Mesenchymal stem cell (in vitro differentiated cells and primary cell): Measurements from ENCODE around the gene CEP162.
A peak's percentile ranks its signal among the peaks of the same experiment; 100 is the strongest.

ENCODE experiments used
- DNase-seq: peaks from one replicate; pipeline ENCODE4 v3.0.0-alpha.2; 2013
- H2AFZ ChIP-seq: one replicate; pipeline ENCODE4 v1.6.1; 2013; ENCODE audit warnings: low read depth, mild to moderate bottlenecking, control low read depth, inconsistent platforms, low read length, moderate library complexity
- H2AK5ac ChIP-seq: 2 replicates; pipeline ENCODE4 v1.6.1; 2013; ENCODE audit warnings: low read length, moderate library complexity, mild to moderate bottlenecking, inconsistent platforms; ENCODE audit not compliant: severe bottlenecking
- H2BK120ac ChIP-seq: one replicate; pipeline ENCODE4 v1.6.1; 2013; ENCODE audit warnings: low read depth, mild to moderate bottlenecking, inconsistent platforms, low read length, moderate library complexity
- H2BK12ac ChIP-seq, 2 experiments: one replicate each; pipeline ENCODE4 v1.6.1; 2013; ENCODE audit warnings: inconsistent platforms in 2 of 2, low read length in 2 of 2, mild to moderate bottlenecking in 2 of 2, moderate library complexity in 2 of 2, control low read depth in 1 of 2
- H2BK15ac ChIP-seq: one replicate; pipeline ENCODE4 v1.6.1; 2013; ENCODE audit warnings: mild to moderate bottlenecking, low read depth, inconsistent platforms; ENCODE audit not compliant: poor library complexity, severe bottlenecking
- H2BK5ac ChIP-seq: 2 replicates; pipeline ENCODE4 v1.6.1; 2013; ENCODE audit warnings: low read depth, mild to moderate bottlenecking, low read length, control low read depth, inconsistent platforms; ENCODE audit not compliant: poor library complexity, severe bottlenecking
- H3K14ac ChIP-seq, 2 experiments: one replicate each; pipeline ENCODE4 v1.6.1; 2013; ENCODE audit warnings: inconsistent platforms in 2 of 2, low read length in 2 of 2, control low read depth in 1 of 2, mild to moderate bottlenecking in 1 of 2, moderate library complexity in 1 of 2
- H3K18ac ChIP-seq, 2 experiments: one replicate each; pipeline ENCODE4 v1.6.1; 2013; ENCODE audit warnings: inconsistent platforms in 2 of 2, low read length in 2 of 2, control low read depth in 1 of 2, low read depth in 1 of 2, mild to moderate bottlenecking in 1 of 2
- H3K23ac ChIP-seq, 2 experiments: one replicate each; pipeline ENCODE4 v1.6.1; 2013; ENCODE audit warnings: inconsistent platforms in 2 of 2, low read length in 2 of 2, mild to moderate bottlenecking in 2 of 2, moderate library complexity in 2 of 2, control low read depth in 1 of 2
- H3K27ac ChIP-seq: 2 replicates; pipeline ENCODE4 v1.5.1; 2013; ENCODE audit warnings: mild to moderate bottlenecking, moderate library complexity, low read length, control low read depth, inconsistent platforms; ENCODE audit not compliant: poor library complexity, severe bottlenecking
- H3K27me3 ChIP-seq, 2 experiments: 2 replicates each; pipeline versions ENCODE4 v1.6.1 to v1.7.0; 2013; ENCODE audit warnings: low read length in 2 of 2, mild to moderate bottlenecking in 2 of 2, moderate library complexity in 2 of 2, control low read depth in 1 of 2, inconsistent platforms in 1 of 2; ENCODE audit not compliant: control insufficient read depth in 1 of 2, insufficient read depth in 1 of 2
- H3K36me3 ChIP-seq, 2 experiments: 2 replicates each; pipeline versions ENCODE4 v1.6.1 to v1.7.0; 2013; ENCODE audit warnings: low read length in 2 of 2, control low read depth in 1 of 2, inconsistent platforms in 1 of 2, low read depth in 1 of 2, mild to moderate bottlenecking in 1 of 2; ENCODE audit not compliant: insufficient read depth in 2 of 2, control insufficient read depth in 1 of 2
- H3K4ac ChIP-seq, 2 experiments: one replicate each; pipeline ENCODE4 v1.6.1; 2013; ENCODE audit warnings: inconsistent platforms in 2 of 2, low read length in 2 of 2, mild to moderate bottlenecking in 2 of 2, moderate library complexity in 2 of 2, control low read depth in 1 of 2, low read depth in 1 of 2
- H3K4me1 ChIP-seq: 2 replicates; pipeline ENCODE4 v1.6.1; 2013; ENCODE audit warnings: low read depth, low read length, control low read depth; ENCODE audit not compliant: control insufficient read depth, insufficient read depth
- H3K4me2 ChIP-seq: 2 replicates; pipeline ENCODE4 v1.6.1; 2013; ENCODE audit warnings: low read length, mild to moderate bottlenecking, inconsistent platforms; ENCODE audit not compliant: poor library complexity, severe bottlenecking
- H3K4me3 ChIP-seq, 2 experiments: 2 replicates each; pipeline versions ENCODE4 v1.5.1 to v1.7.0; 2013; ENCODE audit warnings: low read length in 2 of 2, mild to moderate bottlenecking in 2 of 2, control low read depth in 1 of 2, low read depth in 1 of 2; ENCODE audit not compliant: insufficient read depth in 1 of 2
- H3K79me1 ChIP-seq: replicated peaks from 2 replicates; pipeline ENCODE4 v1.6.1; 2013; ENCODE audit warnings: mild to moderate bottlenecking, control low read depth, low read length, inconsistent platforms; ENCODE audit not compliant: poor library complexity, severe bottlenecking
- H3K9ac ChIP-seq: 2 replicates; pipeline ENCODE4 v1.7.0; 2013; ENCODE audit warnings: mild to moderate bottlenecking, low read length, moderate library complexity
- H3K9me3 ChIP-seq: 2 replicates; pipeline ENCODE4 v1.7.0; 2013; ENCODE audit warnings: mild to moderate bottlenecking, low read length; ENCODE audit not compliant: control insufficient read depth
- H4K8ac ChIP-seq: one replicate; pipeline ENCODE4 v1.6.1; 2013; ENCODE audit warnings: inconsistent platforms, mild to moderate bottlenecking, low read length, moderate library complexity
- H4K91ac ChIP-seq: one replicate; pipeline ENCODE4 v1.6.1; 2013; ENCODE audit warnings: mild to moderate bottlenecking, low read length, inconsistent platforms
- WGBS: methylation state at CpG from one replicate; pipeline ENCODE4 v1.1.7; 2013; ENCODE audit warnings: mixed read lengths; 5-methylcytosine and 5-hydroxymethylcytosine counted together

The CEP162 gene

DNA sequence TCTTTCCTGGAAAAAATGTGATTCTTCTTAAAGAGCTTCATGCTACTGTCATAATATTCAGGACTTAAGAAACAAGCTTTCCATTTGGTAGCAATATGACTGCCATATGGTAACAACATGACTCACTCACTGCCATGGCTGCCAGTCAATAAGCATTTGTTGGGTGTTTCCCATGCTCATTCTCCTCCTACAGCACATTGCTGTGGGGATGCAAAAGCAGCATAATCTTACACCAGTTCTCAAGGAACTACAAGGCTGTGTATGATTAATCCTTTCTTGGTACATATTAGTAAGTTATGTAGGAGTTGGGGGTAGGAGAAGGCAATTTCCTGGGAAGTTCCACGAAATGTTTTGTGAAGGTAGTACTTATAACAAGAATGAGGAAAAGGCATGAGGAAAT lies 76.7 kb downstream of the CEP162 start:
- Histone ChIP-seq H3K36me3 (peaks cover 2 to 36% of the 10 kb centered on the region in 2 experiments), H2BK15ac (no peak overlapping the region), H3K4me1 (no peaks in the 10 kb centered on the region), H3K4me3 (no peak overlapping the region), H3K18ac (no peak overlapping the region), H3K9ac (peak overlapping the region; percentile 26), H3K4me2 (no peak overlapping the region), H4K91ac (no peak overlapping the region), H3K4ac (no peak overlapping the region), H4K8ac (no peak overlapping the region), H2AK5ac (no peak overlapping the region), H2BK5ac (no peak overlapping the region), H3K27me3 (no peaks in the 10 kb centered on the region), H3K23ac (no peak overlapping the region), H2BK12ac (no peak overlapping the region), H3K27ac (no peak overlapping the region), H3K79me1 (no peaks in the 10 kb centered on the region), H3K14ac (peak overlapping the region in 1 of 2 experiments; percentile 18), H2AFZ (no peak overlapping the region), H2BK120ac (no peak overlapping the region), H3K9me3 (no peaks in the 10 kb centered on the region)
- 95% methylated on average over 1 of the region's 1 CpG for WGBS
- peak; percentile 25 for DNase-seq

DNA sequence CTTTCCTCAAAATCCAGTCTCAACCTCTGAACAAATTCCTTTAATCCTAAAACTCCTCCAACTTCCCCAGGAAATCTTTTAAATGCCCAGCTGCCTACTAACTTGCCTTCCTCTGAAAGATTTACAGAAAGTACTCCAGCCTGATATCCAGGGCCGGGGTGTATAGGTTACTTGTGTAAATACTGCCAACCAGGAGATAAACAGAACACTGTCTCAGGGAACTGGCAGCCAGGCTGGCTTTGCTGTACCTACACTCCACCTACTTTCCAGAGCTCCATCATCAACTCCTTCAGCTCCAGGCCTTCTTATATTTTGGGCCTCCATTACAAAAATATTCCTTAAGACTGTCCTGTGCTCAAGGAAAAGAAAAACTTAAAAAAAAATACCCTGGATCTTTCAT lies 85.9 kb downstream of the CEP162 start:
- H3K4me3 ChIP-seq, result no peak overlapping the region
- no peak overlapping the region for H3K23ac ChIP-seq
- H3K79me1 ChIP-seq, result no peaks in the 10 kb centered on the region
- 12% methylated on average over 1 of the region's 1 CpG for WGBS
- no peak for DNase-seq
- H3K27ac ChIP-seq, result no peak overlapping the region
- H3K4ac ChIP-seq, result no peak overlapping the region
- H3K18ac ChIP-seq, result no peak overlapping the region
- peaks cover 5 to 37% of the 10 kb centered on the region in 2 experiments for H3K36me3 ChIP-seq
- H2BK5ac ChIP-seq, result no peak overlapping the region
- H3K27me3 ChIP-seq, result no peaks in the 10 kb centered on the region
- H3K9me3 ChIP-seq, result no peaks in the 10 kb centered on the region
- H4K91ac ChIP-seq, result no peak overlapping the region
- peaks cover 3% of the 10 kb centered on the region for H3K4me1 ChIP-seq
- no peak overlapping the region for H2BK15ac ChIP-seq
- no peak overlapping the region for H2AFZ ChIP-seq
- H2AK5ac ChIP-seq, result no peak overlapping the region
- no peak overlapping the region for H2BK120ac ChIP-seq
- H2BK12ac ChIP-seq, result no peak overlapping the region
- no peak overlapping the region for H3K14ac ChIP-seq
- H3K4me2 ChIP-seq, result no peak overlapping the region
- no peak overlapping the region for H4K8ac ChIP-seq
- no peak overlapping the region for H3K9ac ChIP-seq

DNA sequence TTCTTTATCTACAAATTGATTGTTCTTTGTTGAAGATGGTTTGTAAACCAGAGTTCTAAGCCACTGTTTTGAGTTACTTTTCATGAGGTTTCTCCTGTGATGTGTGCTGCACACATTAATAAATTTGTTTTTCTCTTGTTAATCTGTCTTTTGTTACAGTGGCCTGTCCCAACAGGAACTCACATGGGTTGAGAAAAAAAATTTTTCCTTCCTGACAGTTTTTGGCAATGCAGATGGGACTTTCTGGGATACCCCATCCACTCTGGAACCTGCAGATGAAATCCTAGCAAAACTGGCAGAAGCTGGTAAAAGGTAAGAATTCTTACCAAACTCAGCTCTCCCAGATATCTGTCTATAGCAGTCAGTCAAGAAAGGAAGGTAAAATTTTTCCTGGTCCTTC lies 88.1 kb downstream of the CEP162 start:
- H3K4ac ChIP-seq, result no peak overlapping the region
- H3K9ac ChIP-seq, result no peak overlapping the region
- peaks cover 7 to 28% of the 10 kb centered on the region in 2 experiments for H3K36me3 ChIP-seq
- DNase-seq, result no peak
- no peak overlapping the region for H3K18ac ChIP-seq
- H2AFZ ChIP-seq, result no peak overlapping the region
- H3K23ac ChIP-seq, result no peak overlapping the region
- H2BK12ac ChIP-seq, result no peak overlapping the region
- peaks cover 3% of the 10 kb centered on the region for H3K4me1 ChIP-seq
- no peaks in the 10 kb centered on the region for H3K9me3 ChIP-seq
- H4K91ac ChIP-seq, result no peak overlapping the region
- no peak overlapping the region for H2BK5ac ChIP-seq
- H4K8ac ChIP-seq, result no peak overlapping the region
- H2BK120ac ChIP-seq, result no peak overlapping the region
- H3K4me2 ChIP-seq, result no peak overlapping the region
- H2BK15ac ChIP-seq, result no peak overlapping the region
- no peaks in the 10 kb centered on the region for H3K79me1 ChIP-seq
- no peak overlapping the region for H3K4me3 ChIP-seq
- H3K27me3 ChIP-seq, result no peaks in the 10 kb centered on the region
- H3K14ac ChIP-seq, result no peak overlapping the region
- no peak overlapping the region for H3K27ac ChIP-seq
- H2AK5ac ChIP-seq, result no peak overlapping the region

DNA sequence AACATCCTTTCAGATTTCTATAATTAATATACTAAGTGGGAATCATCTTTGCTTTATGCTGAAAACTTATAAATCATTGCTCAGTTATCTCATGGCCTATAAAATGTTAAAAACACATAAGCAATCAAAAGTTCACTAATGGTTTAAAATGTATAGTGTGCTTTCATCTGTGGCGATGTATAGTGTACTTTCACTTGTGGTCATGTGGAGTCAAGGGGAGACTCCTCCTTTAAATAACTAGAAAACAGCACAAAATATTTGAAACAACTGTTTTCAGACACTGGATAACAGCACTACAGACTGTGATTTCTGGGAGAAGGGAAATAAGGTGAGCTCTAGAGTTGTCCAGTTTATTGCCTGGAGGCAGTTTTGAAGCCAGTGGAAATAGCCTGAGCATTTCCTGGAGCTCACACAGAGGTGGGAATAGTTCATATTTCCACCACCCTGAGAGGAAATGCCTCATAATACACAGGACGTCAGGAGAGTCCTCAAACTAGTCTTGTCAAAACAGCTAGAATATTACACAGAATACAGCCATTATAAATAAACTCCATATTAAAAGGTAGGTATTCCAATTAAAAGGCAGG lies 89.4 kb downstream of the CEP162 start:
- Histone ChIP-seq H4K8ac (no peak overlapping the region), H3K23ac (no peak overlapping the region), H2BK120ac (no peak overlapping the region), H3K4me2 (no peak overlapping the region), H2AFZ (no peak overlapping the region), H2AK5ac (no peak overlapping the region), H3K27me3 (no peaks in the 10 kb centered on the region), H3K79me1 (no peaks in the 10 kb centered on the region), H4K91ac (no peak overlapping the region), H2BK15ac (no peak overlapping the region), H3K18ac (no peak overlapping the region), H3K9ac (no peak overlapping the region), H2BK12ac (no peak overlapping the region), H3K9me3 (peaks cover 5% of the 10 kb centered on the region), H3K36me3 (peaks cover 17 to 26% of the 10 kb centered on the region in 2 experiments), H2BK5ac (no peak overlapping the region), H3K27ac (no peak overlapping the region), H3K14ac (no peak overlapping the region), H3K4me1 (peaks cover 3% of the 10 kb centered on the region), H3K4me3 (no peak overlapping the region), H3K4ac (no peak overlapping the region)
- WGBS, result no CpG with 5 or more reads among the region's 2 CpGs
- no peak for DNase-seq
